ENCODE results near the gene GNG4. TPM values are rescaled to one million over a fixed set of nuclear protein-coding genes. Genes with fewer than 3 reads are reported as not detected.

GNG4 gene
- total and polyA plus RNA-seq, 2 donors (not counting 1 experiment from before 2014, with no cell fraction given) = under 0.01 to 0.06 TPM

DNA sequence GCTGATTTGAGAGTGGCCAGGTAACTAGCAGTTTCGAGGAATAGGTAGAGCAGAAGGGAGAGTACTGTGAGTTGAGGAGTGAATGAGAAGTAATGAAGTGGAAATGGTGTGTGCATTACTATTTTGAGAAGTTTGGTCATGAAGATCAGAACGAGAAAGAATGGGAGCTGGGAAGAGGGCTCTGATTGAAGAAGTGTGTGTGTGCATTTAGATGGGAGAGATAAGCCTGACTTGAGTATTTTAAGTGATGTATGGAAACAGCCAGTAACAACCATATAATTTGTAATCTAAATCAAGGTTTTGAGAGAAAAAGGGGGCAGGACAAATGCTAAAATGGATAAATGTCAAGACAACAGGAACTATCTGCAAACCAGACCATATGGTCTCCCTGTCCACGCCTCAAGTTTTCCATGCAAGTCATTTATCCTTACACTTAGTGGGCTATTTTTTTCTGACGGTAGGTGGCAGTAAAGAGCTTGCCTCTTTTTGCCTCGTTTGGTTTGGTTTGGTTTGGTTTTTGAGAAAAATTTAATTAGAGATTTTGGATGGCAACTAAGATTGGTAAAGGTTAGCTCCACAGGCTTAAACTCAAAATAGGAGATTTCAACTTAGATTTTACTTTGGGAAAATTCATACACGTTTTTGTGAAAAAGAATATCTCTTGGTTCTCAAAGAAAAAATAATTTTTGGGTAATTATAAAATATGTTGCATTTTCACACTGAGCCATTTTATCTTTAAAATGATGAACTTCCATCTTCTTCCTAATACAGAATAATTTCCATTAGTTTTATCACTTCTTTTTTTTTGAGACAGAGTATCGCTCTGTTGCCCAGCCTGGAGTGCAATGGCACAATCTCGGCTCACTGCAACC lies 135.9 kb downstream of the GNG4 start:
- no peak overlapping the region for H3K9ac ChIP-seq (ENCODE audit: insufficient read depth, low read length)
- H4K20me1 ChIP-seq (ENCODE audit: control insufficient read depth, extremely low read depth, insufficient read depth, low read length) = no peaks in the 10 kb centered on the region
- no peaks in the 10 kb centered on the region for H3K79me2 ChIP-seq (ENCODE audit: control insufficient read depth, insufficient read depth, low read length)
- H3K36me3 ChIP-seq (ENCODE audit: control insufficient read depth, insufficient read depth, low read length) = no peaks in the 10 kb centered on the region
- no peak overlapping the region for H2AFZ ChIP-seq (ENCODE audit: low read length)
- TF ChIP-seq, protein P1, sequence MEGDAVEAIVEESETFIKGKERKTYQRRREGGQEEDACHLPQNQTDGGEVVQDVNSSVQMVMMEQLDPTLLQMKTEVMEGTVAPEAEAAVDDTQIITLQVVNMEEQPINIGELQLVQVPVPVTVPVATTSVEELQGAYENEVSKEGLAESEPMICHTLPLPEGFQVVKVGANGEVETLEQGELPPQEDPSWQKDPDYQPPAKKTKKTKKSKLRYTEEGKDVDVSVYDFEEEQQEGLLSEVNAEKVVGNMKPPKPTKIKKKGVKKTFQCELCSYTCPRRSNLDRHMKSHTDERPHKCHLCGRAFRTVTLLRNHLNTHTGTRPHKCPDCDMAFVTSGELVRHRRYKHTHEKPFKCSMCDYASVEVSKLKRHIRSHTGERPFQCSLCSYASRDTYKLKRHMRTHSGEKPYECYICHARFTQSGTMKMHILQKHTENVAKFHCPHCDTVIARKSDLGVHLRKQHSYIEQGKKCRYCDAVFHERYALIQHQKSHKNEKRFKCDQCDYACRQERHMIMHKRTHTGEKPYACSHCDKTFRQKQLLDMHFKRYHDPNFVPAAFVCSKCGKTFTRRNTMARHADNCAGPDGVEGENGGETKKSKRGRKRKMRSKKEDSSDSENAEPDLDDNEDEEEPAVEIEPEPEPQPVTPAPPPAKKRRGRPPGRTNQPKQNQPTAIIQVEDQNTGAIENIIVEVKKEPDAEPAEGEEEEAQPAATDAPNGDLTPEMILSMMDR (conservative IDR thresholded peaks at IDR 0.05 in 1 of 2, IDR thresholded peaks at IDR 0.05 in 1 of 2; ENCODE audit: low read depth in 1 of 2, low read length in 2 of 2) = peak; percentile 87 to 95
- no peak for TF ChIP-seq EZH2 (IDR thresholded peaks at IDR 0.05; ENCODE audit: low read length, missing control alignments)
- H3K4me2 ChIP-seq (ENCODE audit: extremely low read depth, insufficient read depth, low read length) = no peak overlapping the region
- no peak overlapping the region for H3K27ac ChIP-seq (ENCODE audit: insufficient read depth, low read length)
- no peaks in the 10 kb centered on the region for H3K27me3 ChIP-seq (ENCODE audit: control insufficient read depth, insufficient read depth, low read length)
- peak; percentile 58 to 81 for DNase-seq (ENCODE audit: low read depth in 2 of 2)
- no peaks in the 10 kb centered on the region for H3K4me1 ChIP-seq (ENCODE audit: control insufficient read depth, extremely low read depth, insufficient read depth, low read length)
- no peak overlapping the region for H3K4me3 ChIP-seq (replicated peaks in 1 of 4; ENCODE audit: control extremely low read depth in 1 of 4, insufficient read depth in 1 of 4, low read depth in 3 of 4, low read length in 4 of 4)
- no peaks in the 10 kb centered on the region for H3K9me3 ChIP-seq (ENCODE audit: control insufficient read depth, insufficient read depth, low read depth, low read length)

DNA sequence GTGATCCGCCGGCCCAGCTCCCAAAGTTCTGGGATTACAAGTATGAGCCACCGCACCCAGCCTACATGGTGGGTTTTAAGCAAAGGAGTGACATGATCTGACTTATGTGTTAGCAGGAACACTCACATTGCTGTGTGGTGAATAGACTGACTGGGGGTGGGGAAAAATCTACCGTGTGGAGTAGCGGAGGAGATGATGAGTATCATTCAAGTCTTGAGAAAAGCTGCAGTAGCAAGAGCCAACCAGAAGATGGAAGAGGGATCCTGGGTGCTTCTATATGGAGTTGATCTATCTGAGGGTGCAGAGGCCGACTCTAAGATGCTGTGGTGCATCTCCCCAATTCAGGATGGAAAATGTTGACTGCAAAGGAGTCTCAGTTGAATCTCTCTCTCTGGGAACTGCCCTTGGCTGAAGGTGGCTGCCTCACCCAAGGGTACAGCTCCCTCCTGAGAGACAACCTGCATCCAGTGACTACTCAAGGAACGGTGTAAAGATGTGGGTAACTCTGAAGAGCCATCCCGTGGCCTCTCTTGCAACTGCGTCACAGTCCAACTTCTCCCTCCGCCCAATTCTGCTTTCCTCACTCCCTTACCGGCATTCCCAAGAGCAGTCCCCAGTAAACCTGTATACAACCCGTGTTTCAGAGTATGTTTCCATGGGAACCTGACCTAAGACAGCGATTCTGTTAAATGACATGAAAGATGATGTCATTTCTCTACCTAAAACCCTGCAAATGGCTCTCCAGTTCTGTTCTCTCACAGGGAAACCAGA lies 137.9 kb downstream of the GNG4 start:
- no peak overlapping the region for H3K27ac ChIP-seq (ENCODE audit: insufficient read depth, low read length)
- H3K79me2 ChIP-seq (ENCODE audit: control insufficient read depth, insufficient read depth, low read length) = no peaks in the 10 kb centered on the region
- peak in 1 of 2 donors; percentile 67 for DNase-seq (ENCODE audit: low read depth in 2 of 2)
- no peaks in the 10 kb centered on the region for H4K20me1 ChIP-seq (ENCODE audit: control insufficient read depth, extremely low read depth, insufficient read depth, low read length)
- H3K27me3 ChIP-seq (ENCODE audit: control insufficient read depth, insufficient read depth, low read length) = no peaks in the 10 kb centered on the region
- H3K36me3 ChIP-seq (ENCODE audit: control insufficient read depth, insufficient read depth, low read length) = no peaks in the 10 kb centered on the region
- no peaks in the 10 kb centered on the region for H3K9me3 ChIP-seq (ENCODE audit: control insufficient read depth, insufficient read depth, low read depth, low read length)
- no peak overlapping the region for H2AFZ ChIP-seq (ENCODE audit: low read length)
- TF ChIP-seq, protein P1 (conservative IDR thresholded peaks at IDR 0.05 in 1 of 2, IDR thresholded peaks at IDR 0.05 in 1 of 2; ENCODE audit: low read depth in 1 of 2, low read length in 2 of 2) = peak in 1 of 2 donors; percentile 20
- TF ChIP-seq EZH2 (IDR thresholded peaks at IDR 0.05; ENCODE audit: low read length, missing control alignments) = no peak
- no peak overlapping the region for H3K4me3 ChIP-seq (replicated peaks in 1 of 4; ENCODE audit: control extremely low read depth in 1 of 4, insufficient read depth in 1 of 4, low read depth in 3 of 4, low read length in 4 of 4)
- no peak overlapping the region for H3K4me2 ChIP-seq (ENCODE audit: extremely low read depth, insufficient read depth, low read length)
- no peaks in the 10 kb centered on the region for H3K4me1 ChIP-seq (ENCODE audit: control insufficient read depth, extremely low read depth, insufficient read depth, low read length)
- no peak overlapping the region for H3K9ac ChIP-seq (ENCODE audit: insufficient read depth, low read length)

DNA sequence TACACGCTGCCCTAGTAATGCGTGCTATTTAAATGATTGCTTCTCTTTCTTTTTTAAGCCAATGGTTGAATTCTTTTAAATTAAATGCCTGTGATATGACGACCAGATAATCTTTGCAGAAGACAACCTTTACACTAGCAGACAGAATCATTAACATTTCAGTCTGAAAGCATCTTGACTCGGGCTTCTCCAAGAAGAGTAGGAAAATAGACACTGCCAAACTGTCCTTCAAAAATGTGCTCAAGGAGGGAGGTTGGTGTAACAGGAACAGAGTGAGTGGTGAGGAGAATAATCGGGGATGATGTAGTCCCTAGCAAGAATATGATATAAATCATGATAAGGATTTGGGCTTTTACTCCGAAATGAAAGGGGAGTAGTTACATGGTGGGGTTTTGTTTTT lies 138.8 kb downstream of the GNG4 start:
- no peak for DNase-seq (ENCODE audit: low read depth in 2 of 2)

More for the DNA sequence above, 138.8 kb downstream of the GNG4 start:
- no peaks in the 10 kb centered on the region for H4K20me1 ChIP-seq (ENCODE audit: control insufficient read depth, extremely low read depth, insufficient read depth, low read length)
- no peaks in the 10 kb centered on the region for H3K9me3 ChIP-seq (ENCODE audit: control insufficient read depth, insufficient read depth, low read depth, low read length)
- no peak overlapping the region for H3K4me2 ChIP-seq (ENCODE audit: extremely low read depth, insufficient read depth, low read length)
- H3K4me1 ChIP-seq (ENCODE audit: control insufficient read depth, extremely low read depth, insufficient read depth, low read length) = no peaks in the 10 kb centered on the region
- H3K9ac ChIP-seq (ENCODE audit: insufficient read depth, low read length) = no peak overlapping the region
- no peak overlapping the region for H3K4me3 ChIP-seq (replicated peaks in 1 of 4; ENCODE audit: control extremely low read depth in 1 of 4, insufficient read depth in 1 of 4, low read depth in 3 of 4, low read length in 4 of 4)
- H3K36me3 ChIP-seq (ENCODE audit: control insufficient read depth, insufficient read depth, low read length) = no peaks in the 10 kb centered on the region
- H2AFZ ChIP-seq (ENCODE audit: low read length) = no peak overlapping the region
- peaks cover 1% of the 10 kb centered on the region for H3K79me2 ChIP-seq (ENCODE audit: control insufficient read depth, insufficient read depth, low read length)
- no peak overlapping the region for H3K27ac ChIP-seq (ENCODE audit: insufficient read depth, low read length)
- no peaks in the 10 kb centered on the region for H3K27me3 ChIP-seq (ENCODE audit: control insufficient read depth, insufficient read depth, low read length)
- no peak for TF ChIP-seq EZH2 (IDR thresholded peaks at IDR 0.05; ENCODE audit: low read length, missing control alignments)
